Measurements from ENCODE around the gene ZKSCAN7.
"Not testable (repeated sequence)": the region's sequence is repeated elsewhere in the genome, so short reads cannot be mapped to it uniquely, and the experiment has no call there.

Gene ZKSCAN7

DNA sequence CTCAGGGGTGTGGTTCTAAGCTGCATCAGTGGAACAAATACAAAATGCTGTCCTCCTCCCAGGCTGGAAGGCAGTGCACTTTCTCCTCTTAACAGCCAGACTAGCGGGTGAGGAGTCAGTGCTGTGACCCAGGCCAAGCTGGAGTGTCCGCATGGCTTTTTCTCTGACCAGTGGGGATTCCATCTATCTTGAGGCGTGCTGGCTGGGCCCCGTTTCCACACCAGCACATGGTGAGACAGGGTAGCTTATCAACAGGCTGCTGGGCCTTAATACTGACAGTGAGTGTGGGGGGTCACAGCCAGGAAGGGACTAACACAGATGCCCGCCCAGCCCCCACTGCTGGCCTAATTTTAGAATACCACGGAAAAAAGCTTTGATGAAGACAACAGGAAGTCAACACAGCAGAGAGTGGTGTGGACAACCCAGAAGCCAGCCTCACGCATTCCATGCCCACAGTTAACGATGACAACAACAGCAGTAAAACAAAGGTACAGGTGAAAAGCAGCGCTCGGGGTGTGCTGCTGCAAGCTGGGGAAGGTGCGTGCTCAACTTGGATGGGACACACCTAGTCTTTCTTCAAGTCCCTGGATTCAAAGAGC is 22.5 kb downstream of the ZKSCAN7 start:
- not testable (repeated sequence) for DNase-seq

DNA sequence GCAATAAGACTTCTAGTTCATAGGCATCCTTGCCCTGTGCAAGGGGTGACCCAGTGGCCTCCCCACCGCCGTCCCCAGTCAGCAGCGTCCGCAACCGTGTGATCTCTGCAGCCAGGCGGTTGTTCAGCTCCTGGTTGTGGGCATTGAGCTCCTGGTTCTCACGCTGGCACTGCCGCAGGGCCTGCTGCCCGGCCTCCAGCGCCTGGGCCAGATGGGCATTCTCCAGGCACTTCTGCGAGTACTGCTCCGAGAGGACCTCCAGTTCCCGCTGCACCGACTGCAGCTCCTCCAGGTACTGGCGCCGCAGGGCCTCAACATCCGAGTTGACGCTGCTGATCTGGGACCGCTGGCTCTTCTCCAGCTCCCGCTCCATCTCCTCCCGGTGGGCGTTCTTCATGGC is 23.3 kb downstream of the ZKSCAN7 start:
- not testable (repeated sequence) for DNase-seq

- not testable (repeated sequence) for DNase-seq
Observed at GRCh38 chr3:44578924-44579515, 24.0 kb downstream of the ZKSCAN7 start.

DNA sequence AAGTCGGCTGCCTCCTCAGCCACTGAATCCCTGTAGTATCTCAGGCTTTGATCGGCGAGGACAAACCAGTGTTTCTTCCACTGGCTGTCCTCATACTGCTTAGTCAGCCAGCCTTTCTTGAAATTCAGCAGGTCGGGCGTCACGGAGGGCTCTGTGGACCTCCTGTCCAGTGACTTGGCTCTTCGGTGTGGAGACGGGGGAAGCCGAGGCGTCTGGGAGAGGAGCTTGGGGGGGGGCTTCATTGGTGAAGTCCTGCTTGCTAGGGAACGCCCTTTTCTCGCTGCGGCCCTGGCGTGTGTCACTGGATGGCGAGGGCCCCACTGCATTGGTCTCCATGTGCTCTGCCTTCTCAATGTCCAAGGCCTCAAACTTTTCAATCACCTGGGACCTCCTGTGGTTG is 24.8 kb downstream of the ZKSCAN7 start:
- not testable (repeated sequence) for DNase-seq

DNA sequence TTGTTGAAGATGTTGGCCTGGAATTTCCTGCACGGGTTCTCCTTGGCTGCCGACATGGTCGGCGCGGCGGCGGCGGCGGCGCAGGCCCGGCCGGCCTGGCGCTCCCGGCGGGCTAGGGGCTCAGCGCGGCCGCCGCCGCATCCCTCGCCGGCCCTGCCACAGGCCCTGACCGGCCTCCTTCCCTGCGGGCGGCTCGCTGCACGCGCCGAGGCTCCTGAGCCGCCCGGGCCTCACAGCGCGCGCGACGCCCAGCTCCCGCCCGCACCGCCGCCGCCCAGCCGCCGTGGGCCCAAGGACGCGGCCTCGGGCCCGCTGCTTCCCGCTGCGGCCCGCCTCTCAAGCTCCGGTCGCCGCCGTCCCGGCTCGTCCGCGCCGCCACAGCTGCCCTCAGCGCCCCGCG is 26.0 kb downstream of the ZKSCAN7 start:
- not testable (repeated sequence) for DNase-seq

DNA sequence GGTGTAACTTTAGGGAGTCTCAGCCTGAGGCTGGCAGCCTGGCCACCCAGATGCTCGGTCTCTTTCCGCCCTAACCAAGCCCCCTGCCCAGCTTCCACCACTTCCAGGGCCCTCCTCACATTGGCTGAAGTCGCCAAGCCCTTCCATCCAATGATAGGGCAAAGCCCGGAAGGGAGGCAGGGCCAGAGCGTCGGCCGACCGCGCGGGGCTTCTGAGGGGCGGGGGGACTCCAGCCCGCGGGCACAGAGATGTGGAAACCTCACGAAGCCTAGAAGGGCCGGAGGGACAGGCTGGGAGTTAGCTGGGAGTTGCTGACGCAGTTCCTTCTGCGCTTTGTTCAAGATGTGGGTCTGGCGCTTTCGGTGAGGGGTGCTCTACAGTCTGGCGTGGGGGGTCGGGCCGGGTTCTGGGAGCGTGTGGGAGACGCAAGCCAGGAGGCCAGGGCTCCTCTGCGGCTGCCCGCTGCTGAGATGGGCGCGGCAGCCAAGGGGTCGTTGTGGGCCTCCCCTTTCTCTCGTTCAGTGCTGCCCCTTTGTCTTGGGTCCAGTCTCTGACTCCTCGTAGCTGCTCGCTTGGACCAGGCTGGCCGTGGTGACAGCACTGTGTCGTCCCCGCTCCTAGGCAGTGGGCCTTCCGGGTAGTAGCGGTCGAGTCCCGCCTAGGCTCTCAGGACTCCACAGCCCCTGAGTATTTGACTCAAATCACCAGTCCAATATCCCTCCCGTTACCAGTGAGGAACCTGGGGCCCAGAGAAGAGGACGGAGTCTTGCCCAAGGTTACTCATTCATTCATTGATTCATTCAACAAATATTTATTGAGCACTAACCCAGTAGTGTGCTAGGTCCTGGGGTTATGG is 29.9 kb downstream of the ZKSCAN7 start, which contains the start of gene ZNF660:
Gene ZNF660 (plus strand): TSS at position 319 of the 856 bp plus-strand sequence. CDS start 9,230 bp downstream, outside the sequence.
- DNase-seq = no peak

DNA sequence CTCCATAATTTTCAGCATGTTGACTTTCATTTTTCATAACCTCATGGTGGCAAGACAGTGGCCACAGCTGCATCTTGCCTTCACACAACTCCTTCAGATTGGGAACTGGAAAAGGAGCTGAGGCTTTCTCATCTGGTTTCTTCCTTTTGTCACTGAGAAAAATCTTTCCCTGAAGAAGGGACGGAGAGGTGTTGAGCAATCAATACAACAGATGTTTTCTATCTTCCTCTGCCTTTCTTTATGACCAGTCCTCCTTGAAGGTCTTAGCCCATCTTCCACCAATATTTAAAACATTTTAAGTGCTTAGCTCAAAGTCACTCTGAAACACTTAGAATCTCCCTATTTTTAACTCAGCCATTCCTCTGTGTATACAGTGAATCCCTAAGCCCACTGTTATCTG is 41.6 kb downstream of the ZKSCAN7 start:
- DNase-seq = no peak

DNA sequence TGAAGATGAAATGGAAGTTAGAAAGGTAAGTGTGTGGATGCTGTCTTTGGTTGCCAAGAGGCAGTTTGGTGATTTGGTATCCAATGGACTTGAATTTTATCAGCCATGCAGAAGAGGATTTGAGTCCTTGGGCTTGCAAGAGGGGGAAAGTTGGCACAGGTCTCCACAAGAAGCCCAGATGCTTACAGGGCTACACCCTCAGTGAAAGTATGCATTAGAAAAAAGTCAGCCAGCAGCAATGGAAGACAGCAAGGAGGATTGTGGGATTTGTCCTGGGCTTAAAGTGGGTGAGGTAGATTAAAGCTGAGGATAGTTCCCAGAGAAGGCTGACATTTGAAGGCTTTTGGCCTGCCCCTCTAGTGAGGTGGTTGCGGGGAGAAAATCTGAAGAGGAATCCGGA is 46.8 kb downstream of the ZKSCAN7 start:
- no peak for DNase-seq

DNA sequence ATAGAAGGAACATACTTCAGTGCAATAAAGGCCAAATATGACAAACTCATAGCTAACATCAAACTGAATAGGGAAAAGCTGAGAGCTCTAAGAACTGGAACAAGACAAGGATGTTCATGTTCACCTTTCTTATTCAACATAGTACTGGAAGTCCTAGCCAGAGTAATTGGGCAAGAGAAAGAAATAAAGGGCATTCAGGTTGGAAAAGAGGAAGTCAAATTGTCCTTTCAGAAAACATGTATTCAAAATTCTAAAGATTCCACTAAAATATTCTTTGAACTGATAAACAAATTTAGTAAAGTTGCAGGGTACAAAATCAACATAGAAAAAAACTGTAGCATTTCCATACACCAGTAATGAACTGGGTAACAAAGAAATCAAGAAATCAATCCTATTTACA is 57.7 kb downstream of the ZKSCAN7 start:
- no peak for DNase-seq
